ENCODE measurements around the gene DUSP10. TPM values are rescaled to one million over a fixed set of nuclear protein-coding genes. Genes with fewer than 3 reads are reported as not detected.

The DUSP10 gene
- total RNA-seq, 2 donors from 2014 or later: 6.5 to 11.7 TPM

- Histone ChIP-seq H3K9ac (ENCODE audit: extremely low read depth, low read length, poor library complexity, severe bottlenecking) (no peak overlapping the region), H3K4me1 (ENCODE audit: control insufficient read depth, insufficient read depth, low read length) (peaks cover 10% of the 10 kb centered on the region), H3K4me3 (ENCODE audit: low read length) (peak overlapping the region; percentile 28), H3K36me3 (ENCODE audit: control insufficient read depth, insufficient read depth, low read length) (peaks cover 92% of the 10 kb centered on the region), H3K27me3 (ENCODE audit: control insufficient read depth, insufficient read depth, low read length, poor library complexity, severe bottlenecking) (no peaks in the 10 kb centered on the region), H3K27ac (ENCODE audit: low read depth, low read length) (no peak overlapping the region), H3K9me3 (ENCODE audit: control insufficient read depth, low read length) (peaks cover 45% of the 10 kb centered on the region)
- DNase-seq: no peak
- H3K36me3 Mint-ChIP-seq (ENCODE audit: low read depth): peaks cover 36% of the 10 kb centered on the region
- peaks cover 17% of the 10 kb centered on the region for H3K4me1 Mint-ChIP-seq
- WGBS, 2 experiments (ENCODE audit: insufficient coverage in 1 of 2, insufficient read length in 1 of 2): 97 to 100% methylated on average over 1 of the region's 1 CpG
- H3K4me3 Mint-ChIP-seq: no peak overlapping the region
- no peak for TF ChIP-seq CTCF (conservative IDR thresholded peaks at IDR 0.05)
- no peaks in the 10 kb centered on the region for H3K27me3 Mint-ChIP-seq (ENCODE audit: insufficient read depth)
- peaks cover 25% of the 10 kb centered on the region for H3K9me3 Mint-ChIP-seq
- H3K27ac Mint-ChIP-seq: no peak overlapping the region
Observed at GRCh38 chr1:221723018-221723847, 18.7 kb downstream of the DUSP10 start.

- Histone ChIP-seq H3K4me3 (ENCODE audit: low read length) (peak overlapping the region; percentile 28), H3K9me3 (ENCODE audit: control insufficient read depth, low read length) (peaks cover 44% of the 10 kb centered on the region), H3K36me3 (ENCODE audit: control insufficient read depth, insufficient read depth, low read length) (peaks cover 91% of the 10 kb centered on the region), H3K27me3 (ENCODE audit: control insufficient read depth, insufficient read depth, low read length, poor library complexity, severe bottlenecking) (no peaks in the 10 kb centered on the region), H3K9ac (ENCODE audit: extremely low read depth, low read length, poor library complexity, severe bottlenecking) (no peak overlapping the region), H3K4me1 (ENCODE audit: control insufficient read depth, insufficient read depth, low read length) (peaks cover 9% of the 10 kb centered on the region), H3K27ac (ENCODE audit: low read depth, low read length) (no peak overlapping the region)
- no peak for TF ChIP-seq CTCF (conservative IDR thresholded peaks at IDR 0.05)
- Mint-ChIP-seq H3K4me3 (no peak overlapping the region), H3K36me3 (ENCODE audit: low read depth) (peaks cover 34% of the 10 kb centered on the region), H3K9me3 (peaks cover 25% of the 10 kb centered on the region), H3K27me3 (ENCODE audit: insufficient read depth) (peaks cover 3% of the 10 kb centered on the region), H3K27ac (no peak overlapping the region), H3K4me1 (peaks cover 22% of the 10 kb centered on the region)
- 89 to 100% methylated on average over 2 to 3 of the region's 3 CpGs for WGBS, 2 experiments (ENCODE audit: insufficient coverage in 1 of 2, insufficient read length in 1 of 2)
- no peak for DNase-seq
Observed at GRCh38 chr1:221722254-221723017, 19.5 kb downstream of the DUSP10 start.

GRCh38 chr1:221720545-221720944, 21.3 kb downstream of the DUSP10 start:
- Histone ChIP-seq H3K4me1 (ENCODE audit: control insufficient read depth, insufficient read depth, low read length) (peaks cover 16% of the 10 kb centered on the region), H3K9me3 (ENCODE audit: control insufficient read depth, low read length) (peaks cover 31% of the 10 kb centered on the region), H3K36me3 (ENCODE audit: control insufficient read depth, insufficient read depth, low read length) (peaks cover 88% of the 10 kb centered on the region), H3K27me3 (ENCODE audit: control insufficient read depth, insufficient read depth, low read length, poor library complexity, severe bottlenecking) (no peaks in the 10 kb centered on the region), H3K4me3 (ENCODE audit: low read length) (no peak overlapping the region), H3K9ac (ENCODE audit: extremely low read depth, low read length, poor library complexity, severe bottlenecking) (no peak overlapping the region), H3K27ac (ENCODE audit: low read depth, low read length) (no peak overlapping the region)
- Mint-ChIP-seq H3K36me3 (ENCODE audit: low read depth) (peaks cover 34% of the 10 kb centered on the region), H3K9me3 (peaks cover 25% of the 10 kb centered on the region), H3K4me1 (peaks cover 41% of the 10 kb centered on the region), H3K27me3 (ENCODE audit: insufficient read depth) (peaks cover 12% of the 10 kb centered on the region), H3K4me3 (no peak overlapping the region), H3K27ac (no peak overlapping the region)
- TF ChIP-seq CTCF (conservative IDR thresholded peaks at IDR 0.05): no peak
- 95 to 100% methylated on average over 1 to 2 of the region's 2 CpGs for WGBS, 2 experiments (ENCODE audit: insufficient coverage in 1 of 2, insufficient read length in 1 of 2)
- no peak for DNase-seq
